Measurements from ENCODE around the gene HIVEP3.

Gene HIVEP3

DNA sequence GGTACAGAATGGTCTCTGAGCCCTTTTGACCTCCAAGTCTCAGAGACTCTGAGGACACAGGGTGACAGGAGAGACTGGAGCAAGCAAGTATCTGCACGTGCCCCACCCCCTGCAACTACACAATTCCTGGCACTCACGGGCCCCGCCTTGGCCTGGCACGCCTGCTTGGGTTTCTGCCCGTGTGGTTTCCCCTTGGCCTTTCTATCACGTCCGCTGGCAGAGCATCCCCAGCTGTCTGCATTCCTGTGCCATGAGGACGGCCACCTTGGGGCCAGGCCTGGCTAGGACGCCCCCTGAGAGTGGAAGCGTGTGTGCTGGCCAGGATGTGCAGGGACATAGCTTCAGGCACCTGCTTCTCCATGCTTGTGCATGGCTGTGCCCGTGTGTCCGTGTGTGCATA, 419.9 kb downstream of the HIVEP3 start:
- no peak for DNase-seq (ENCODE audit: low read depth in 3 of 3)

DNA sequence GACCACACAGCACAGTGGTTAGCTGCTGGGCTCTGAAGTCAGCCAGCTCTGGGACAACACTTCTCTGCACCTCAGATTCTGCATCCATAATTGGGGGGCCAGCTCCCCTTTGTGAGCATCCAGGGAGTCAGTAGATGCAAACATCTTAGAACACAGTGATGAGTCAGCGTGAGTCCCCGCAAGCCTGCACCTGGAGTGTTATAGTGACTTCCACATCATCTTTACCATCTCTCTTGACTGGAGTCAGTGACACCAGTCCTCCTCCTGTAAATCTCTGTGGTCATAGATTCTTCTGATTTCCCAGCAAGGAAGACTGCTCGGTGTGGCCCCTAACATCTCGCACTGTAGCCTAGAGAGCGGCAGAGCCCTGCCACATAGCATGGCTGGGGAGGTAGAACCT, 420.3 kb downstream of the HIVEP3 start:
- no peak for DNase-seq (ENCODE audit: low read depth in 3 of 3)

DNA sequence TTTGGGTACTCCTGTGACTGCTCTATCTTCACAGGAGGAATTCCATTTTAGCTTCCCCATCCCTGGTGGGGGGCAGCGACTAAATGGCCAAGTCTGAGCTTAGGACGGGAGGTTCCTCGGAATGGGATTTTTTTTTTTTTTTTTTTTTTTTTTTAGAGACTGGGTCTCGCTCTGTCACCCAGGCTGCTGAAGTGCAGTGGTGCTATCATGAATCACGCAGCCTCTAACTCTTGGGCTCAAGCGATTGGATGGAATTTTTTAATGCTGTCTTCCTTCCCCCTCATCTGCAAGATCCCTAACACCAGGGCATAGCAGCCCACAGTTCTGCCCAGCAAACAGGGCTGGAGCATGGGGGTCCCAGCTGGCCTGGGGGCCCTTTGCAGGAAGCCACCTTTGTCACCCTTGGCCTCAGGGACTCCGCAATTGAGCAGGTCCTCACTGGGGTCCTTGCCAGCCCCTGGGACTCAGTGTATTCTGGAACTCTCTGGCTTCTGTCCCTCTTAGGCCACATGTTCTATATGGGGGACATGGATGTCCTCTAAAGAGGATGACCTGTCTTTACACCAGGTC, 421.2 kb downstream of the HIVEP3 start:
- DNase-seq (ENCODE audit: low read depth in 3 of 3) = no peak

DNA sequence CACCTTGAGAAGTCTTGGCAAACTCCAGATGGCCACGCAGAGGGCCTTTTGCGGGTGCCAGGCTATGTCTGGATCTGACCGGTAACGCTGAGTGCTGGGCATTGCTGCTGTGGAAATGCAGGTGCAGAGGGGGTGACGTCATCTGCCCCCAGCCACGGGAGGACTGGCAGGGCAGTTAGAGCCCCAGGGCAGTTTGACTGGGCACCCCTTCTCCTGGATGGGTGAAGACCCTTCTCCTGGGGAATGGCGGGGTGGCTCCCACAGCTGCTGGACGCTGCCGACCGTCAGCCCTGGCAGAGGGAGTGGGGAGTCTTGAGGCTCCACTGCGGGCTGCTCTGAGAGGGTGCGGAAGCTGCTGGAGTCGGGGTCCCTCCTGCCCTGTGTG, 421.7 kb downstream of the HIVEP3 start:
- DNase-seq (ENCODE audit: low read depth in 3 of 3) = no peak

DNA sequence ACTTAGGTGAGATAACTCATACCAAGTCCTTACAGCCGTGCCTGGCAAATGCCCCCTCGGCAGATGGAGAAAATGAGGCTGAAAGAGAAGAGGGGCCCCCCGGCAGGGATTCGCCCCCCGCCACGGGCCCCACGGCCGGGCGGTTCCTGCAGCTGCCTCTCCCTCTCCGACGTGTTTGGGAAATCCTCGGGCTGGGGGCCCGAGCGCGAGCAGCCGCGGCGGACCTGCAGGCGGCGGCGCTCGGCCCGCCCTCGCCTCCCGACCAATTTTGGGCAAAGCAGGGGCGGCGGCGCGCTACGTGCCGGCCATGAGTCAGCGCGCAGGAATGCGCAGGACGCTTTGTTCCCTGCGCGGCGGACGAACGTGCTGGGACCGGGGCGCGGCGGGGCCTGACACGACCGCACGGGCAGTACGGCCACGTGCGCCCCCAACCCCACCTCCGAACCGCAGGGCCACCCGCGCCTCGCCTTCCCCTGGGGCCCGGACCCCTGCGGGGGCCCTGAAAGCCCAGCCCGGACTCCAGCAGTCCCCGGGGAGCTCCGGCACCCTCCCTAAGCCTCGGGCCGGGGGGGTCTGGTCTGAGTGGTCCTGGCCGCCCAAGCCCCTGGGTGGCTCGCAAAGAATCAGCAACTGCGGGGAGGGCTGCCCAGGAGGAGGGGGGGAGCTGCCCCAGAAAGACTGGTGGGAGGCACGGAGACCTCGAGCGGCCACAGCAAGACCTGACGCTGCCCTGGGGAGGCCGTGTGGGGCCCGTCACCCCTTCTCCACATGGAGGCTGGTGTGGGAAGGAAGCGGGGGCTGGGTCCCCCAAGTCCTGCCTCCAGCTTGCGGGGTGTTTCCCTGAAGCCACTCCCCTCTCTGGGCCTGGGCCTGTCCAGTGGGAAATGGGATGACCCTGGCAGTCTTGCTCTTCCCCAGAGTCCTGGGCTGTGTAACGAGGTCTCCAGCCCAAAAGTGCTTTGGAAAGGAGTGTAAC, 422.4 kb downstream of the HIVEP3 start:
- no peak for DNase-seq (ENCODE audit: low read depth in 3 of 3)

DNA sequence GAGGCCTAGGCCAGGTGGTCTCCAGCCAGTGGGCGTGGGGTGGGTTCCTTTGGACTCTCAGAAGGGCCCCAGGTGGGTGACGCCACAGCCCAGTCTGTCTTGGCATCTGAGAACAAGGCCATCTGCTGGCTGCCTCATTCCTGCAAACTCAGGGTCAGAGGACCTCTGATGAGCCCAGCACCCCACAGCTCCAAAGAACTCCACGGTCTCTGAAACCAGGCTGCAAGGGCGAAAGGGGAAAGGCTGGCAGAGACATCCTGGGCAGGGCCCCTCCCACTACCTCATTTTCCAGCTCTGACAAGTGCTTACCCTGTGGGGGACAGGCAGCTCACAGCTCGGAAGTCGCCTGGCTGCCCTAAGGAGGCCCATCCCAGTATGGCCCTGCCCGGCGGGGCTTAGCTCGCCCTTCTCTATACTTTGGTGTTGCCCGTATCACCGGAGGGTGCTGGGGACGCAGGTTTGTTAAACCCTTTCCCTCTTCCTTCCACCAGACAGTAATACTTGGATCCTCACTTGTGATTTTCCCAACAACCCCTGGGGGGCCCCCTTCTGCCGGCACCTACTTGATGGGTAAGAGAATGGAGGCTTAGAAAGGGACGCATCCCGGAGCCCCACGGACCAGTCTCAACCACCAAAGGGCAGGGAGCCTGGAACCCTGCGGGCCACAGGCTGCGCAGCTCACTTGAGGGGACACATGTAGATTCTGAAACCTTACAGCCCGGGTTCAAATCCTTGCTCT, 423.3 kb downstream of the HIVEP3 start:
- DNase-seq (ENCODE audit: low read depth in 3 of 3) = no peak

DNA sequence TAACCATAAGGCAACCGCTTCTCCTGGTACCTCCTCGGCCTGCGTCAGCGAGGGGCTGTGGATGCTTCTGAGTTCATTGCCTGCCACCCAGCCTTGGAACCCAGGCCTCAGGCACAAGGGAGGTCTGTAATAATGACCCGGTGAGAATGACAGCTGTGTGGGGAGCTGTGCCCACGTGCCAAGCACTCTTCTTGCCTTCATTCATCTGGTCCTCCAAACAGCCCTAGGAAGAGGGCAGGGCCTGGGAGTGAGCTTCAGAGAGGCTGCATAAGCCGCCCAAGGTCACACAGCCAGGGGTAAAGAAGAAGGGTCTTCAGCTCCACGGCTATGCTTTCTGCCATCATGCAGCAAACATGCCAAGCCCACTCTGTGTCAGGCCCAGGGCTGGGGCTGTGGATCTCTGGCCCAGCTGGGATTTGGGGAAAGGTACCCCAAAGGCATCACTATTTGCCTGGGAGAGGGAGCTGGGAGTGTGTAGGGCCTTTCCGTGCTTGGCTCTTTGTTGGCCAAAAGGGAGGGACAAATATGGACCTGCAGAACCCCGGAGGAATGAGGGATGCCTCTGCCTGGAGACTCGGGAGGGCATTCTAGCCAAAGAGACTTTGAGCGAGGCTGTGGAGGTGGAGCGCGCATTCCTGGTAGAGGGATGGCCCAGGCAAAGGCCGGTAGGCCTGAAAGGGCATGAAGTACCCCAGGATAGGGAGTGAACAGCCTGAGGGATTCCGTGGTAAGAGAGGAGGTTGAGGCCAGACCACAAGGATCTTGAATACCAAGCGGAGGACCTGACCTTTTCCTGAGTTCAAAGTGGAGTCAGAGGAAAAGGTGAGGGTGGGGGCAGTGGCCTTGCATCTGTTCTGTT, 424.1 kb downstream of the HIVEP3 start:
- DNase-seq (ENCODE audit: low read depth in 3 of 3) = no peak

DNA sequence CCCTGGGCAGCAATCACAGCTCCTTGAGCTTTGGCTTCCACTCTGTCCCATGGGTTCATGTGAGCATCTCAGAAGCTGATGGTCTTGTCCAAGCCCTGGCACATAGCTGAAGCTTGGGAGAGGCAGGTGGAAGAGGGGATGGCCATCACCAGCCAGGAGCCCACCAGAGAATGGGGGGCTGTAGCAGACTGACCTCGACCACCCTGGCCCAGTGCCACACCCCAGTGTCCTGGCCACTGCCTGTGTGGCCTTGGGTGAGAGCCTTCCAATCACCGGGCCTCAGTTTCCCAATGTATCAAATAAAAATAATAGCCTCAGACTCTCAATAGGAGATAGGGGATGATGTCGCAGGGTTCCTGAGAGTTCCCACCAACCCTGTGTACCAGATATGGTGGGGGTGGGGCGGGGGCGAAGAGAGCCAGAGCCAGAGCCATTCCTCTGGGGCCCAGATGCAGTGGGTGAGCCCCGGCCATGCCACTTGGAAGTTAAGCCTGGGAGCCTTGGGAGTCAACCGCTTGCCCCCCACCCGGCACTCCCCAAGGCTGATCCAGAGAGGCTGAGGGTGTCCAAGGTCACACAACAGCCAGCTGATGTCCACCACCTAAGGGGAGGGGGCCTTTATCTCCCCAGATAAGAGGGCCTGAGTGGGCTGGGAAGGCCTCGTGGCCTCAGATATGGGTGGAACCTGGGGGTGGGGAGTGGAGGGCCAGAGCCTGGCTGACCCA, 424.9 kb downstream of the HIVEP3 start:
- DNase-seq (ENCODE audit: low read depth in 3 of 3) = no peak

DNA sequence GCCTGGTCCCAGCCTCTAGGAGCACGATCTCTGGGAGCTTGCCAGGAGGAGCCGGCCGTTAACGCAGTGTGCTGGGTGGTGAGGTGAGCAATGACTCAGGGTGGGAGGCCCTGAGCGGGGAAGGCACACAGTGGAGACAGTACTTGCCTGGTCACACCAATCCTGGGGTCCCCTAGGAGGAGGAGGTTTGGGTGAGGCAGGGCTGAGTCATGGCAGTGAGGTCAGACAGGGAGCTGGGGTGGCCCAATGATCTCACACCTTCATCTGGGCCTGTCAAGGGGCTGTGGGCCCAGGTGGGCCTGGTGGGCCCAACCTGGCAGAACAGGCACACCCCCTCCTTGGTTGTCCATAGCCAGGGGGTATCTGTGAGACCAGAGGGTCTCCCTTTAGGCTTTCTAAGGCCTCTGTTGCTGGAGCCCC, 425.6 kb downstream of the HIVEP3 start:
- no peak for DNase-seq (ENCODE audit: low read depth in 3 of 3)

DNA sequence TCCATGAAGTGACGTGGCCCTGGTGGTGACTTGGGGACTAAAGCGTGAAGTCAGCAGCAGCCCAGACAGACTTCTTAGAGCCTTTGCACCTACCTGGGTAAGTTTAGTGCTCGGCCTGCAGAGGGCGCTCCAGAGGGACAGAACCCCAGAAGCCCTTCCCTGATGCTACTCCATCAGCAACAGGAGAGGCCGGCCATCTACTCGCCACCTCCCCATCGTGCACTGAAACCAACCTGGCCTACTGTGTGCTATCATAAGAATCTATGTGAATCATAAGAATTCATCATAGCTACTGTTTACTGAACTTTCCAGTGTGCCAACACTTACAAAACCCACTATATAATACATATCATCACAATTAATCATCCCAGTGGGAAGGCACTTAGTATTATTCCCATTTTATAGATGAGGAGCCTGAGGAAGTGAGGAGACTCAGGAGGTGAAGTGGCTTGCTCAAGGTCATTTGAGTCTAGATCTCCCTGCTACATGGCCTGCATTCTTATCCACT, 426.3 kb downstream of the HIVEP3 start:
- DNase-seq (ENCODE audit: low read depth in 3 of 3) = no peak

DNA sequence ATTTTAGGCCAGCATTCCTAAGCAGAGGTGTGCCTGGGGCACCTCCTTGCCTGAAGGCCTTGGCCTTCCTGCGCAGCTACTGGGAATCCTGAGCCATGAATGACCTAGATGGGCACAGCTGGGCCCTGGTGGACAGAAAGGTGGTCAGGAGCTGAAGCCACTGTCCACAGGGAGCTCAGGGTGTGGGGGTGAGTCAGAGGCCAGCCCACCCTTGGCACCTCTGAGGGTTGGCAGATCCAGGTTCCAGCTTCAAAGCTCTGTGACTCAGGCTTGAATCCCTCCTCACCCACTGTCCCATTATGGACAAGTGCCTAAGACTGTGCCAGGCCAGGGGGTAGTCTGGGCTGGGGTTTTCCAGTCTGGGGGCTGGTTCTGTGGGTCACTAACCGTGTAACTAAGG, 427.8 kb downstream of the HIVEP3 start:
- no peak for DNase-seq (ENCODE audit: low read depth in 3 of 3)

DNA sequence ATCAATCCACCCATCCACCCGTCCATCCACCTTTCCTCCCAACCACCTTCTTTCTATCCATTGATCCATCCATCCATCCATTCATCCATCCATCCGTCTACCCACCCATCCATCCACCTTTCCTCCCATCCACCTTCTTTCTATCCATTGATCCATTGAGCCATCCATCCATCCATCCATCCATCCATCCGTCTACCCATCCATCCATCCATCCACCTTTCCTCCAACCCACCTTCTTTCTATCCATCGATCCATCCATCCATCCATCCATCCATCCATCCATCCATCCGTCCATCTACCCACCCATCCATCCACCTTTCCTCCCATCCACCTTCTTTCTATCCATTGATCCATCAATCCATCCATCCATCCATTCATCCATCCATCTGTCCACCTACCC, 429.2 kb downstream of the HIVEP3 start:
- DNase-seq (ENCODE audit: low read depth in 3 of 3) = no peak

DNA sequence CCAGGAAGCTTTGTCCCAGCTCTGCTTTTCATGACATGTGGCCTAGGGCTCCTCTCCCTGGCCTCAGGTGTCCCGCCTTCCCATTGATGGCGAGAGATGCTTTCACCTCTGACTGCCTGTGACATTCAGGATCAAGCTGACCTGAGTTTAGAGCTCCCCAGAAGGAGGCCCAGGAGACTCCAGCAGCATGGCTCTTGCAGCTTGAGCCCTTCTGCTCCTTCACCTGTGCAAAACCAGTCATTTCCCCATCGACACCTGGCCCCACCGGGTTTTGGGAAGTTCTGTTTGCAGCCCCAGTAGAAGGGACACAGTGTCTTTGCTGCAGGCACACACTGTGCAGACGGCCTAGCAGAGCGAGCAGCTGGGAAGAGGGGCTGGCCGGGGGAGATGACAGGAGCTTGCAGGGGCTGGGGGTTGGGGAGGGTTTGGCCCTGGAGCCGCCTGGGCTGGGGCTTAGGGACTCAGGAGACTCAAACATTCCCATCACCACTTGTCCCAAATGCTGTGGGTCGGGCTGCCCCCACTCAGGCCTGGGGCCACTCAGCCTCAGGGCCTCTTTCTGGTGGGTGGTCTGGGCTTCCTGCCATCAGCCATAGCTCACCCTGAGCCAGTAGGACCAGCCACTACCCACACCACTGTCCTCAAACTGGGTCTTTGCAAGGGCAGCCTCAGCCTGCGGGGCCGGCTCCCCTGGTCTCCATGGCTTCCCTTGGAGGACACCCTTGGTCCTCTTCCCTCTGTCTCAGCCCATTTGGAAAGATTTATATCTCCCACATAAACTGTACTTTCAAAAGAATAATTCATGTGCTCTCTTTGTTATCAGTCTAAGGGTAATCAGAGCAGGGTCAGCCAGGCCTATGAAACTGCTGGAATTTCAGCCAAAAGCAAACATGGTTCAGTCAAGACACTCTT, 430.4 kb downstream of the HIVEP3 start:
- no peak for DNase-seq (ENCODE audit: low read depth in 3 of 3)

DNA sequence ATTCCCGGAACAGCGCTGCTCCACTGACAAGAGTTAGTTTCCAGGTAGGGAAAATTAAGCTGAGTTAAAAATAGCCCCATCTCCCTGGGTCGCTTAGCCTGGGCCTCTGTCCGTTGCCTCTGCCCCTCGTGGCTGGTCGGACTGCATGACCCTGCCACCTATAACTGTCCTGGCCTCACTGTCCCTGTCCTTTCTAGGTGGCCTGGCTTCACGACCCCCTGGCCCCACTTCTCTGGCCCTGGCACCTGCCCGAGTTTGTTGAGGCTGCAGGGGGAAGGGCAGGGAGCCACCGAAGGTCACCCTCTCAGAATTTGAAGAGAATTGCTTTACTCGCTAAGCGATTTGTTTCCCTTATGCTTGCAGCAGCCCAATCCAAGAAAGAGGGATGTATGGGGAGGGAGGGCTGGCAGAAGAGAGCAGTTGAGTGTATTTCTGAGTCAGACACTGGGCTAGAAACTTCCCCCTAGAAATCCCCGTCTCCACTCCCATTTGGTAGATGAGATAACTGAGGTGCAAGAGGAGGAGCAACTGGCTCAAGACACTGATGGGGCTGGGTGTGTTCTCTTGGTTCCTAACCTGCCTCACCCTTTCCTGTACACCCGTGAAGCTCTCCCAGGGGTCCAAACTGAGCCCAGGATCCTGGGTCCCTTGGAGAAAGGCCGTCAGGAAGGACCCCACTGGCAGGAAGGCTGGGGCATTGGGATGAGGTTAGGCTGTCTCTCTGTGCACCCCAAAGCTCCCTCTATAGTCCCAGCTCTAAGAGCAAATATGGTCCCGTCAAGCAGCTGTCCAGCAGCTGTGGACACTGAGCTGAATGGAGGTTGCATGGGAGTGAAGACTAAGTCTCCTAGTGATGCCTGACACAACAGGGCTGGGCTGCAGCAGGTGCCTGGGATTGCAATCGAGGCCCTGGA, 431.3 kb downstream of the HIVEP3 start:
- DNase-seq (ENCODE audit: low read depth in 3 of 3) = no peak

DNA sequence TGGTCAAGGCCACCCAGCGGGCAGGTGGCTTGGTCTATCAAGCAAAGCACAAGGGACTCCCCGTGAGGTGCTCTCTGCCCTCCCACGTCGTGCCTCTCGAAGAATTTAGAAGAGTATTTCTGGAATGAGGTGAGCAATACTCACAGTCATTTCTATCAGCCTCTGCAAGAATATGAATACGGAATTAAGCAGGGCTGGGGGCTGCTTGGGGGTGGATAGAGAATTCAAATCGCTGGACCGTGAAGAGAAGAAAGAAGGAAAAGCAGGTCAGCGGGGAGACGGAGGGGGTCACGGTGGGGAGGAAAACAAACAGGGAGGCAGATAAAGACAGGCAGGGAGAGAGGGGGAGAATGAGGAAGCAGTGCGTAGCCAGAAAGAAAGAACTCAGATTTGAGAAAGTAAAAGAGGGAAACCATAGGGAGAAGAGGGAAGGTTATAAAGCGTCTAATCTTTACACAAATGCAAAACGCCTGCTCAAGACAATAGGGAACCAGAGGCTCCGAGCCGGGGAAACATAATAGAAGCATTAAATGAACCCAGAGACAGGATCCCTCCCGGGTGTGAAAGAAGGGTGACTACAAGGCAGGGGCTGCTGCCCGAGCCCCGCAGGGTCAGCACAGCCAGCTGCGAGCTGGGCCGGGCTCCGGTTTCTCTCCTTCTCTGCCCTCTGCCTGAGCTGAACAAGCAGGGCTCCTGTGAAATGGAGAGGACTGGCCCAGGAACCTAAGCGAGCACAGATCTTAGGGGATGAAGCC, 432.2 kb downstream of the HIVEP3 start:
- DNase-seq (ENCODE audit: low read depth in 3 of 3) = no peak

DNA sequence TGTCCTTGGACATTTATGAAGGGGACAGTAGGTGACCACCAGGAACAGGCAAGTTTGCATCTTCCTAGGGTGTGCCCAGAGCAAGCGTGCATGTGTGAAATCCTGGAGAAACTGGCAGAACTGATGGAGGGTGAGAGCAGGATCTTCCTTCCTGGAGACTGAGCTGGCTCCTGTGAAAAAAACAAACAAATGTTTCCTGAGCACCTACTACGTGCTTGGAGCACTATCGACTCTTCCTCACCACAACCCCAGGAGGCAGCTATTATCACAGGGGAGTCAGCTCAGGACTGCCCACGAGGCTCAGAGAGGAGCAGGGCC, 432.7 kb downstream of the HIVEP3 start:
- DNase-seq (ENCODE audit: low read depth in 3 of 3) = no peak

DNA sequence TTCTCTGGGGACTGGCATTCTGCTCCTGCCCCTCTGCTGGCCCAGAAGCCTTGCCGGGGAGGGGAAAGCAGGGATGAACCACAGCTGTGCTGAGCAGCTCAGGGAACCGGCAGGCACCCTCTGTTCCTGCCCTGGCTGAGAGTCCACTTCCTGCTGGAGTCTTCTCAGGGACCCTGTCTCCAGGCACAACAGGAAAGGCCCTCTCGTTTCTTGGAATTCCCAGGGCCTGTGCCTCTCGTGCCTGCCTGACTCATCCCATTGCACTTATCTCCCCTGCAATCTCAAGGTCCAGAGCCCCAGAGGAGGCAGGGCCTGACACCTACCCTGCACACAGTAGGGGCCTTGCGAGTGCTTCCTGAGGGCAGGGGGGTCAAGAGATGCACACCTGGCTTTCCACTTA, 433.1 kb downstream of the HIVEP3 start:
- no peak for DNase-seq (ENCODE audit: low read depth in 3 of 3)

Data from stimulated activated CD4-positive, alpha-beta T cell treated with anti-CD3 and anti-CD28 coated beads, TNF-alpha, amount 100 ng/mL, for 4 hours (primary cell).